HepG2 (cell line): Measurements from ENCODE around the gene MTA1. TPM values are rescaled to one million over a fixed set of nuclear protein-coding genes. Genes with fewer than 3 reads are reported as not detected.

Experiments used
- ARNT ChIP-seq: fragments of 450-650 bp; IDR thresholded peaks from 2 replicates; pipeline ENCODE4 v1.6.1; 2017
- CHD2 ChIP-seq: IDR thresholded peaks from 2 replicates; pipeline ENCODE4 v1.6.1; 2011; ENCODE audit warnings: low read depth, low read length, improper control_type of control experiment
- ELF4 ChIP-seq: sonication (generic); formaldehyde crosslinking; IDR thresholded peaks from 2 replicates; pipeline ENCODE4 v1.5.0; 2020; ENCODE audit warnings: missing genetic modification reagents, mild to moderate bottlenecking, moderate library complexity, borderline replicate concordance
- IRX3 ChIP-seq: sonication (generic); formaldehyde crosslinking; IDR thresholded peaks from 2 replicates; pipeline ENCODE4 v1.8.1; 2023; ENCODE audit warnings: mild to moderate bottlenecking, low read depth, missing genetic modification reagents, borderline replicate concordance
- REXO4 ChIP-seq: sonication (generic); formaldehyde crosslinking; IDR thresholded peaks from 2 replicates; pipeline ENCODE4 v1.8.0; 2022; ENCODE audit warnings: missing genetic modification reagents, mild to moderate bottlenecking, borderline replicate concordance
- SMAD9 ChIP-seq: sonication (generic); formaldehyde crosslinking; IDR thresholded peaks from 2 replicates; pipeline ENCODE4 v1.5.1; 2020; ENCODE audit warnings: mild to moderate bottlenecking, missing genetic modification reagents
- STAG1 ChIP-seq: sonication (generic); formaldehyde crosslinking; IDR thresholded peaks from 2 replicates; pipeline ENCODE4 v1.4.0; 2020; ENCODE audit warnings: missing genetic modification reagents
- SUZ12 ChIP-seq: fragments of 150-350 bp; IDR thresholded peaks from 2 replicates; pipeline ENCODE4 v1.6.1; 2014; ENCODE audit warnings: low read depth, low read length
- TBX2 ChIP-seq: sonication (generic); formaldehyde crosslinking; IDR thresholded peaks from 2 replicates; pipeline ENCODE4 v1.5.0; 2020; ENCODE audit warnings: missing genetic modification reagents, mild to moderate bottlenecking, borderline replicate concordance
- ZBTB7B ChIP-seq: sonication (generic); formaldehyde crosslinking; IDR thresholded peaks from 2 replicates; pipeline ENCODE4 v1.4.0; 2020; ENCODE audit warnings: missing genetic modification reagents
- ZNF205 ChIP-seq: IDR thresholded peaks from 2 replicates; pipeline ENCODE4 v1.6.1; 2018; ENCODE audit warnings: missing biosample characterization, missing genetic modification reagents
- ZNF367 ChIP-seq: sonication (generic); formaldehyde crosslinking; IDR thresholded peaks from 2 replicates; pipeline ENCODE4 v1.4.0; 2020; ENCODE audit warnings: missing genetic modification reagents, borderline replicate concordance
- ZNF569 ChIP-seq: sonication (generic); formaldehyde crosslinking; IDR thresholded peaks from 2 replicates; pipeline ENCODE4 v1.5.0; 2020; ENCODE audit warnings: mild to moderate bottlenecking, missing genetic modification reagents, moderate library complexity, borderline replicate concordance
- ZNF724P ChIP-seq: sonication (generic); formaldehyde crosslinking; IDR thresholded peaks from 2 replicates; pipeline ENCODE4 v1.8.0; 2022; ENCODE audit warnings: missing genetic modification reagents, borderline replicate concordance
- ZNF737 ChIP-seq: sonication (generic); formaldehyde crosslinking; IDR thresholded peaks from 2 replicates; pipeline ENCODE4 v1.5.0; 2020; ENCODE audit warnings: missing genetic modification reagents, mild to moderate bottlenecking, borderline replicate concordance
- ZNF749 ChIP-seq: sonication (generic); formaldehyde crosslinking; IDR thresholded peaks from 2 replicates; pipeline ENCODE4 v1.8.0; 2022; ENCODE audit warnings: mild to moderate bottlenecking, missing genetic modification reagents, moderate library complexity, borderline replicate concordance
- polyA plus RNA-seq, 8 experiments: library from polyadenylated mRNA; depleted of rRNA in 3 of 8; stranded (reverse) in 7 of 8; unstranded in 1 of 8; fragments of >200 nt; fragmentation: Illumina TruSeq in 4 of 8; extraction: Trizol in 4 of 8; gene quantifications; 2 replicates each; pipeline versions ENCODE4 v1.2.1 to v1.2.3, GENCODE V29; 2011 to 2016; ENCODE audit warnings: low read depth in 4 of 8, missing spikeins in 1 of 8, mixed read lengths in 1 of 8; ENCODE audit not compliant: insufficient read depth in 1 of 8
- total RNA-seq, 5 experiments: library from RNA; depleted of rRNA; stranded (reverse); fragments of >200 nt; fragmentation: Illumina TruSeq; extraction: Trizol; gene quantifications; 2 replicates each; pipeline ENCODE4 v1.2.3, GENCODE V29; 2016; ENCODE audit warnings: low read depth in 1 of 5
- TF ChIP-seq, protein P1 (sequence below): sonication (generic); formaldehyde crosslinking; IDR thresholded peaks from 2 replicates; pipeline ENCODE4 v1.4.0; 2020; ENCODE audit warnings: missing genetic modification reagents, low read depth, mild to moderate bottlenecking, borderline replicate concordance
- TF ChIP-seq, protein P2 (sequence below): IDR thresholded peaks from 2 replicates; pipeline ENCODE4 v1.6.1; 2016; ENCODE audit warnings: missing genetic modification reagents, missing compliant biosample characterization
- TF ChIP-seq, protein P3 (sequence below): sonication (generic); formaldehyde crosslinking; IDR thresholded peaks from 2 replicates; pipeline ENCODE4 v1.8.1; 2023; ENCODE audit warnings: mild to moderate bottlenecking, moderate library complexity, missing genetic modification reagents
- TF ChIP-seq, protein P4 (sequence below): sonication (generic); formaldehyde crosslinking; IDR thresholded peaks from 2 replicates; pipeline ENCODE4 v1.5.0; 2020; ENCODE audit warnings: missing genetic modification reagents
- TF ChIP-seq, protein P5 (sequence below): sonication (generic); formaldehyde crosslinking; IDR thresholded peaks from 2 replicates; pipeline ENCODE4 v1.4.0; 2020; ENCODE audit warnings: mild to moderate bottlenecking, missing genetic modification reagents
- TF ChIP-seq, protein P6 (sequence below): sonication (generic); formaldehyde crosslinking; conservative IDR thresholded peaks from 2 replicates; pipeline ENCODE4 v1.4.0; 2020; ENCODE audit warnings: mild to moderate bottlenecking, missing genetic modification reagents, moderate library complexity

Gene MTA1
- total and polyA plus RNA-seq, 2 of the 13 experiments (the other 11 are each of a cell fraction or from before 2014, with no cell fraction given), result 35.2 to 85.8 TPM

DNA sequence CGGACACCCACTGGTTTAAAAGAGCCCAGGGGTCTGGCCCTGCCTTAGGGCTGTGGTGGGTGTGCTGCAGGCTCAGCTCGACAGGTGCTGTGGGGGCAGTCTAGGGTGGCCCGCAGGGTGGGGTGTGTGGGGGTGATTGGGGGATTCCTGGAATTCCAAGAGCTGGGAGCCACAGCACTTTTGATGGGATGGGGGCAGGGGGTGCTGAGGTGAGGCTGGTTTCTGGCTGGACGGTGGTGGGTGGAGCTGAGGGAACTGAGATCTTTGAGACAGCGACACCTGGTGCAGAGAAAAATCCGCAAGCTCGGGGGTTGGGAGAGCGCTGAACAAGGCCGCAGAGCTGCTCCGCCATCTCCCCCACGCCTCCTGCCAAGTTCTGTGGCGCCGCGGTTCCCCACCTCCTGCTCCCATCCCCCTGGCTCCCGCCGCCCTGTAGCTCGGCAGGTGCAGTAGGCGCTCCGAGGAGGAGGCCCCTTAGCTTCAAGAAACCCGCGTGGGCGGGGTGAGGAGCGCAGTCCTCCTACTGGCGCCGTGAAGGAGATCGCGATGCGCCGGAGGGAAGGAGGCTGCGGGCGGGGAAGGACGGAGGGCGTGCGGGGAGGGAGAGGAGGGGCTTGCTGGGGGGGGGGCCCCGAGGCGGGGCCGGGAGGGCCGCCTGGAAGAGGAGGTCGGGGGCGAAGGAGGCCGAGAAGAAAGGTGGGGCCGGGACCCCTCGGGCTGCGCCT lies 70.1 kb downstream of the MTA1 start (continued):
- TF ChIP-seq, protein P1, sequence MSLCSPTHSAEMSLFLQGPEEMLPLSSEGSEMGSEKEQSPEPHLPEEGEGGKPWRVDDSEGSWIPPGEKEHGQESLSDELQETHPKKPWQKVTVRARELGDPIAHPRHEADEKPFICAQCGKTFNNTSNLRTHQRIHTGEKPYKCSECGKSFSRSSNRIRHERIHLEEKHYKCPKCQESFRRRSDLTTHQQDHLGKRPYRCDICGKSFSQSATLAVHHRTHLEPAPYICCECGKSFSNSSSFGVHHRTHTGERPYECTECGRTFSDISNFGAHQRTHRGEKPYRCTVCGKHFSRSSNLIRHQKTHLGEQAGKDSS (CRISPR knock-in tag), result no peak
- TF ChIP-seq TBX2 (CRISPR knock-in tag), result 0 out of 2 replicates have a peak, but pooled peaks have one; percentile 24
- TF ChIP-seq REXO4 (CRISPR knock-in tag), result no peak
- no peak for TF ChIP-seq ZNF737 (CRISPR knock-in tag)
- peak; percentile 32; the same call in 1 of the 2 replicates for TF ChIP-seq ZBTB7B (CRISPR knock-in tag)
- 0 out of 2 replicates have a peak, but pooled peaks have one; percentile 41 for TF ChIP-seq SMAD9 (CRISPR knock-in tag)
- no peak for TF ChIP-seq CHD2
- TF ChIP-seq, protein P2, sequence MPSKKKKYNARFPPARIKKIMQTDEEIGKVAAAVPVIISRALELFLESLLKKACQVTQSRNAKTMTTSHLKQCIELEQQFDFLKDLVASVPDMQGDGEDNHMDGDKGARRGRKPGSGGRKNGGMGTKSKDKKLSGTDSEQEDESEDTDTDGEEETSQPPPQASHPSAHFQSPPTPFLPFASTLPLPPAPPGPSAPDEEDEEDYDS (CRISPR knock-in tag), result 0 out of 2 replicates have a peak, but pooled peaks have one; percentile 12
- peak; percentile 70; the same call in 1 of the 2 replicates for TF ChIP-seq ZNF724P (CRISPR knock-in tag)
- TF ChIP-seq ELF4, result no peak
- TF ChIP-seq, protein P3, sequence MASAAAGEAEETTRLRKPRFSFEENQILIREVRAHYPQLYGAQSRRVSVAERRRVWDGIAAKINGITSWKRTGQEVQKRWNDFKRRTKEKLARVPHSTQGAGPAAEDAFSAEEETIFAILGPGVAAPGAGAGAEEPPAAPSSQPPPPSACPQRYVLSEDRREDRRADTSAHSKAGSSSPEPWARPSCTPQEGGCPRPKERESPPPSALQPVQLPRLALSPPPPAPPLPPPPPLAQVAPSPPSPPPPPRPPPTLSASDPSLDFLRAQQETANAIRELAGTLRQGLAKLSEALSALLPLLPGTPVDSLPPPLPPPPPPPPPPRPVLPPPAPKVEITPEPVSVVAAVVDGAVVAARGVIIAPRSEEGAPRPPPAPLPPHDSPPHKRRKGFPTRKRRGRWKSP (CRISPR knock-in tag), result 0 out of 2 replicates have a peak, but pooled peaks have one; percentile 58
- TF ChIP-seq ARNT, result no peak
- TF ChIP-seq STAG1, result peak; percentile 41
- TF ChIP-seq ZNF367 (CRISPR knock-in tag), result no peak
- no peak for TF ChIP-seq SUZ12
- TF ChIP-seq, protein P4, sequence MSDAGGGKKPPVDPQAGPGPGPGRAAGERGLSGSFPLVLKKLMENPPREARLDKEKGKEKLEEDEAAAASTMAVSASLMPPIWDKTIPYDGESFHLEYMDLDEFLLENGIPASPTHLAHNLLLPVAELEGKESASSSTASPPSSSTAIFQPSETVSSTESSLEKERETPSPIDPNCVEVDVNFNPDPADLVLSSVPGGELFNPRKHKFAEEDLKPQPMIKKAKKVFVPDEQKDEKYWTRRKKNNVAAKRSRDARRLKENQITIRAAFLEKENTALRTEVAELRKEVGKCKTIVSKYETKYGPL, result no peak
- TF ChIP-seq ZNF205 (CRISPR knock-in tag), result no peak
- no peak for TF ChIP-seq ZNF749 (CRISPR knock-in tag)
- TF ChIP-seq IRX3 (CRISPR knock-in tag), result no peak
- TF ChIP-seq, protein P5, sequence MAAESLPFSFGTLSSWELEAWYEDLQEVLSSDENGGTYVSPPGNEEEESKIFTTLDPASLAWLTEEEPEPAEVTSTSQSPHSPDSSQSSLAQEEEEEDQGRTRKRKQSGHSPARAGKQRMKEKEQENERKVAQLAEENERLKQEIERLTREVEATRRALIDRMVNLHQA, result no peak
- no peak for TF ChIP-seq ZNF569 (CRISPR knock-in tag)
- TF ChIP-seq, protein P6, sequence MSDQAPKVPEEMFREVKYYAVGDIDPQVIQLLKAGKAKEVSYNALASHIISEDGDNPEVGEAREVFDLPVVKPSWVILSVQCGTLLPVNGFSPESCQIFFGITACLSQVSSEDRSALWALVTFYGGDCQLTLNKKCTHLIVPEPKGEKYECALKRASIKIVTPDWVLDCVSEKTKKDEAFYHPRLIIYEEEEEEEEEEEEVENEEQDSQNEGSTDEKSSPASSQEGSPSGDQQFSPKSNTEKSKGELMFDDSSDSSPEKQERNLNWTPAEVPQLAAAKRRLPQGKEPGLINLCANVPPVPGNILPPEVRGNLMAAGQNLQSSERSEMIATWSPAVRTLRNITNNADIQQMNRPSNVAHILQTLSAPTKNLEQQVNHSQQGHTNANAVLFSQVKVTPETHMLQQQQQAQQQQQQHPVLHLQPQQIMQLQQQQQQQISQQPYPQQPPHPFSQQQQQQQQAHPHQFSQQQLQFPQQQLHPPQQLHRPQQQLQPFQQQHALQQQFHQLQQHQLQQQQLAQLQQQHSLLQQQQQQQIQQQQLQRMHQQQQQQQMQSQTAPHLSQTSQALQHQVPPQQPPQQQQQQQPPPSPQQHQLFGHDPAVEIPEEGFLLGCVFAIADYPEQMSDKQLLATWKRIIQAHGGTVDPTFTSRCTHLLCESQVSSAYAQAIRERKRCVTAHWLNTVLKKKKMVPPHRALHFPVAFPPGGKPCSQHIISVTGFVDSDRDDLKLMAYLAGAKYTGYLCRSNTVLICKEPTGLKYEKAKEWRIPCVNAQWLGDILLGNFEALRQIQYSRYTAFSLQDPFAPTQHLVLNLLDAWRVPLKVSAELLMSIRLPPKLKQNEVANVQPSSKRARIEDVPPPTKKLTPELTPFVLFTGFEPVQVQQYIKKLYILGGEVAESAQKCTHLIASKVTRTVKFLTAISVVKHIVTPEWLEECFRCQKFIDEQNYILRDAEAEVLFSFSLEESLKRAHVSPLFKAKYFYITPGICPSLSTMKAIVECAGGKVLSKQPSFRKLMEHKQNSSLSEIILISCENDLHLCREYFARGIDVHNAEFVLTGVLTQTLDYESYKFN (CRISPR knock-in tag), result no peak
